Calu3 (cell line): ENCODE measurements around the gene PGC. TPM values are rescaled to one million over a fixed set of nuclear protein-coding genes. Genes with fewer than 3 reads are reported as not detected.

Source experiments
- BruUV-seq: library from RNA; stranded (reverse); fragments of 400-500 nt; replicated peaks from 2 replicates; lab custom pipeline; 2021; lab: Mats Ljungman, UMichigan
- CTCF ChIA-PET: fragments of 300-600 bp; sonication (Branson Sonifier 250); formaldehyde crosslinking; loops from one replicate; lab custom pipeline; 2022; ENCODE audit warnings: antibody characterized with exemption; lab: Charles Lee
- DNase-seq: peaks from one replicate; pipeline ENCODE4 v3.0.0; 2022
- H3K27ac Mint-ChIP-seq: one replicate; pipeline ENCODE4 v1.8.0; 2022; ENCODE audit warnings: mixed read lengths; ENCODE audit not compliant: unreplicated experiment
- H3K27me3 Mint-ChIP-seq: one replicate; pipeline ENCODE4 v1.8.0; 2022; ENCODE audit warnings: mixed read lengths; ENCODE audit not compliant: unreplicated experiment
- H3K36me3 Mint-ChIP-seq: one replicate; pipeline ENCODE4 v1.8.0; 2022; ENCODE audit warnings: mild to moderate bottlenecking, moderate library complexity, mixed read lengths; ENCODE audit not compliant: insufficient read depth, unreplicated experiment
- H3K4me1 Mint-ChIP-seq: one replicate; pipeline ENCODE4 v1.8.0; 2022; ENCODE audit warnings: mild to moderate bottlenecking, low read depth, mixed read lengths; ENCODE audit not compliant: unreplicated experiment
- H3K4me3 Mint-ChIP-seq: one replicate; pipeline ENCODE4 v1.8.0; 2022; ENCODE audit warnings: mild to moderate bottlenecking, low read depth, moderate library complexity, mixed read lengths; ENCODE audit not compliant: unreplicated experiment
- H3K9me3 Mint-ChIP-seq: one replicate; pipeline ENCODE4 v1.8.0; 2022; ENCODE audit warnings: low read depth, mixed read lengths; ENCODE audit not compliant: unreplicated experiment
- intact Hi-C: fragments of 100-400 bp; cut with micrococcal nuclease; formaldehyde crosslinking; loops from one replicate; pipeline ENCODE4 v1.10.0; 2022; ENCODE audit not compliant: unreplicated experiment
- total RNA-seq: library from RNA; stranded (reverse); gene quantifications from 2 replicates; pipeline ENCODE4 v1.2.3, GENCODE V29; 2022
- TF ChIP-seq, protein P1 (sequence below): fragments of 200-600 bp; IDR thresholded peaks from one replicate; pipeline ENCODE4 v1.8.0; 2022; ENCODE audit warnings: antibody characterized with exemption; ENCODE audit not compliant: unreplicated experiment

PGC gene
- total RNA-seq, 1 experiment from 2014 or later: not detected

- Mint-ChIP-seq H3K4me1 (no peaks in the 10 kb centered on the region), H3K27me3 (no peaks in the 10 kb centered on the region), H3K27ac (no peak overlapping the region), H3K9me3 (no peaks in the 10 kb centered on the region), H3K36me3 (peaks cover 4% of the 10 kb centered on the region), H3K4me3 (no peak overlapping the region)
- DNase-seq: peak; percentile 50
- no TSS peak for BruUV-seq
- CTCF ChIA-PET: interaction anchor here (0.9 to 1.3 kb wide), 2 partner anchors 18 to 24 kb away, joined by 3 read pairs; no protein-coding TSS in a partner anchor
- TF ChIP-seq, protein P1, sequence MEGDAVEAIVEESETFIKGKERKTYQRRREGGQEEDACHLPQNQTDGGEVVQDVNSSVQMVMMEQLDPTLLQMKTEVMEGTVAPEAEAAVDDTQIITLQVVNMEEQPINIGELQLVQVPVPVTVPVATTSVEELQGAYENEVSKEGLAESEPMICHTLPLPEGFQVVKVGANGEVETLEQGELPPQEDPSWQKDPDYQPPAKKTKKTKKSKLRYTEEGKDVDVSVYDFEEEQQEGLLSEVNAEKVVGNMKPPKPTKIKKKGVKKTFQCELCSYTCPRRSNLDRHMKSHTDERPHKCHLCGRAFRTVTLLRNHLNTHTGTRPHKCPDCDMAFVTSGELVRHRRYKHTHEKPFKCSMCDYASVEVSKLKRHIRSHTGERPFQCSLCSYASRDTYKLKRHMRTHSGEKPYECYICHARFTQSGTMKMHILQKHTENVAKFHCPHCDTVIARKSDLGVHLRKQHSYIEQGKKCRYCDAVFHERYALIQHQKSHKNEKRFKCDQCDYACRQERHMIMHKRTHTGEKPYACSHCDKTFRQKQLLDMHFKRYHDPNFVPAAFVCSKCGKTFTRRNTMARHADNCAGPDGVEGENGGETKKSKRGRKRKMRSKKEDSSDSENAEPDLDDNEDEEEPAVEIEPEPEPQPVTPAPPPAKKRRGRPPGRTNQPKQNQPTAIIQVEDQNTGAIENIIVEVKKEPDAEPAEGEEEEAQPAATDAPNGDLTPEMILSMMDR: peak; percentile 74
- intact Hi-C loops: no loop called here
Observed at GRCh38 chr6:41705996-41706835, 41.0 kb downstream of the PGC start.

- Mint-ChIP-seq H3K9me3 (no peaks in the 10 kb centered on the region), H3K4me3 (no peak overlapping the region), H3K27me3 (no peaks in the 10 kb centered on the region), H3K4me1 (no peaks in the 10 kb centered on the region), H3K36me3 (peaks cover 5% of the 10 kb centered on the region), H3K27ac (no peak overlapping the region)
- intact Hi-C loops: no loop called here
- DNase-seq: no peak
- CTCF ChIA-PET: interaction anchor here (0.9 to 1.4 kb wide), 5 partner anchors 8 to 82 kb away, joined by 3 to 5 read pairs (median 3); partner anchors contain the start of gene TOMM6
- TF ChIP-seq, protein P1: no peak
- BruUV-seq: no TSS peak
Observed at GRCh38 chr6:41705311-41705995, 41.7 kb downstream of the PGC start.

DNA sequence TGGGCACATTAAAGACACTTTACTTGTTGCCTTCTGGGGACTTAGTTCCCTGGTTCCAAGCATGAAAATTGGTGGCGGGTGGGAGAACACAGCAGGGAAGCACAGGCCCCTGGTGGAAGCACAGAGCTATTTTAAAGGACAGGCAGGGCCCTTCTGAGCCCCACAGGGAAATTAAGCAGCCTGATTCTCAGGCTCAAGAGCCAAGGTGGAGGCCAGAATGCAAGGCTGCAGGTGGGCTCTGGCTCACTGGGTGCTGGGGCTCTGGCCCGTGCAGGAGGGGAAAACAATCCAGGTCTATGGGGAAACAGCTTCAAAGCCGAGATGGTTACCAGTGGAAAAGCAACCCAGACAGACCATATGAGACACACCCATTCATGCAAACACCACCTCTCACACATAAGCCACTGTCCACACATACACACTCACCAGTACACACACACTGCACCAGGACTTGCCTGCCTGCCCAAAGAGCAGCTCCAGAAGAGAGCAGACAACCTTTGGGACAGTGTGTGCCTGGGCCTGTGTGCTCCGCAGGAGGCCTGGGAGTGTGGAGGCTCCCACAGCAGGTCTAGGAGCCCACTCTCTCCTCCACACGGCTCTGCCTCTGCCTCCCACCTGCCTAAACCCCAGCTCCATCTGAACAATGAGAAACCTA, 42.4 kb downstream of the PGC start:
- BruUV-seq: no TSS peak
- intact Hi-C loops: no loop called here
- Mint-ChIP-seq H3K9me3 (no peaks in the 10 kb centered on the region), H3K36me3 (peaks cover 5% of the 10 kb centered on the region), H3K27me3 (no peaks in the 10 kb centered on the region), H3K27ac (no peak overlapping the region), H3K4me3 (no peak overlapping the region), H3K4me1 (no peaks in the 10 kb centered on the region)
- TF ChIP-seq, protein P1: no peak
- CTCF ChIA-PET: interaction anchor here (1.0 to 1.4 kb wide), 3 partner anchors 9 to 82 kb away, joined by 3 to 5 read pairs (median 5); partner anchors contain the start of gene TOMM6
- no peak for DNase-seq

GRCh38 chr6:41704028-41704427, 43.2 kb downstream of the PGC start:
- no peak for DNase-seq
- no TSS peak for BruUV-seq
- Mint-ChIP-seq H3K36me3 (peaks cover 5% of the 10 kb centered on the region), H3K27me3 (no peaks in the 10 kb centered on the region), H3K4me1 (no peaks in the 10 kb centered on the region), H3K9me3 (no peaks in the 10 kb centered on the region), H3K27ac (no peak overlapping the region), H3K4me3 (no peak overlapping the region)
- CTCF ChIA-PET: interaction anchor here (0.6 to 1.3 kb wide), 3 partner anchors 22 to 83 kb away, joined by 3 to 5 read pairs (median 4); partner anchors contain the start of gene TOMM6
- TF ChIP-seq, protein P1: no peak
- intact Hi-C loops: no loop called here
